NOMO-1 treated with dmso at 0.1 percent for 144 hours (cell line): Measurements from ENCODE around the gene ARL13B.
"Not testable (repeated sequence)": the region's sequence is repeated elsewhere in the genome, so short reads cannot be mapped to it uniquely, and the experiment has no call there.

Source experiments
- DNase-seq: peaks from one replicate; lab custom pipeline; 2025; ENCODE audit not compliant: unreplicated experiment; lab: John Stamatoyannopoulos, UW

ARL13B gene

DNA sequence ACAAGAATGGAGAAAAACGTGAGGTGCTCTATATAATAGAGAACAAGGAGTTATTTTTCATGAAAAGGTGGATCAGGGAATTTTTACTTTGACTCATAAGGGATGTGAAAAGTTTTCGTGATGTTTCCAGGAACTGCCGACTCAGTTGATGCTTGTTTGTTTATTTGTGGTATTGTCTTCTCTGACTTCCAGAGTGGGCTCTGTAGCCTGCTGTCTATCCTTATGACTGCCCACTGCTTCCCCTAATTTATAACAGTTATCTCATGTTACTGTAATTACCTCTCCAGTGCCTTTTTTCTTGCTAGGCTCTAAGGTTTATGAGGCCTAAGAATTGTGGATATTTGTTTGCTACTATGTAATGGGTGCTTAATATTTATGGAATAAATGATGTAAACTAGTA is 12.3 kb downstream of the ARL13B start:
- DNase-seq, result no peak

DNA sequence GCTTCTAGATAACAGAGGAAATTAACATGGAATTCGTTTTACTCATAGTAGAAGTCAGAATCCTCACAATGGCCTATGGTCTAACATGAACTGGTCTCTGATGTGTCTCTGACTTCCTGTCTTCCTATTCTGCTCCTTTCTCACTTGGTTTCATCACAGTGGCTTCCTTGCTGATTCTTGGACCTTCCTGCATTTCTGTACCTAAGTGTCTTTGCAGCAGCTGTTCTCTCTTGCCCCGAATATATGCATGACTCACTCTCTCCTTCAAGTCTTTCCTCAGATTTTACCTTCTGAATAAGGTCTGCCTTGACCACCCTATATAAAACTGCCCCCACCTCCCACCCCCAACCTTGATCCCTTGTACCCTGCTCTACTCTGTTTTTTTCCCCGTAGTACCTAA is 14.1 kb downstream of the ARL13B start:
- DNase-seq, result no peak

DNA sequence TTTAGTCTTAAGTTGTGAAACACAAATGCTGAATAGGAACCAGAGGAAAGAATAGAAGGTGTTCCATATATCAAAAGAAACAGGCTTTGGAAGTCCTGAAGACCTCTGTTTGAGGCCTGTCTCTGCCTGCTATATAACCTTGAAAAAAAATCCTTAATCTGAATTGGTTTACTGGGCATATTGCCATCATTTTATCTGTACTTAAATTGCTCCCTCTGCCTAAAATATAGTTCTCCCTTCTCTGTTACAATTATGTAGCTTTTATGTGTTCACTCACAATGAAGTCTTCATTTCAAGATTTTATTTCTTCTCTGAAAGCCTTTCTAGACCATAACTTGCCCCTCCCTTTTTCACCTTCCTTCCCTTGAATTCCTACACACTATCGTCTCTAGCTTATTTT is 21.2 kb downstream of the ARL13B start:
- DNase-seq, result no peak

DNA sequence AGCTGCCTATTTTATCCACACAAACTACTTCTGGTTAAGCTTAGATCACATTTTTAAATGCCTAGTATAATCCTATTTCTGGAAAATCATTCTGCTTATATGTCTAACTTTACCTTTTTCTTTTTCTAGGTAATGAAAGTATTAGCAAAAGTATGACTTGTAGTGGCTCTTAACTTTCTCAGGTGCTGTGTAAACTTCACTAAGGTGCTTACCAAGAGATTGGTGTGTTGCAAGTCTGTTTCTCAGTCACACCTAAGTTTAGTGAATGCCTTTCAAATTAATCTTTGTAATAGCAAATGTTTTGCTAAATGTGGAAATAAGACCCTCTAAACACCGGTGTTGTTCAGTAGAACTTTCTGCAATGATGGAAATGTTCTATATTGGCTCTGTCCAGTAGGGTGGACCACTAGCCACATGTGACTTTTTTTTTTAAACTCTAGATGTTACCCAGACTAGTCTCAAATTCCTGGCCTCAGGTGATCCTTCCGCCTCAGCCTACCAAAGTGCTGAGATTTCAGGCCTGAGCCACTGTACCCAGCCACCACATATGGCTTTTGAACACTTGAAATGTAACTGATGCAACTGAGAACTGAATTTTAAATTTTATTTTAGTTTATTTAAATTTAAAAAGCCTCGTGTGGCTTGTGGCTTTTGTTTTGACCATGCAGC is 22.0 kb downstream of the ARL13B start:
- no peak for DNase-seq

DNA sequence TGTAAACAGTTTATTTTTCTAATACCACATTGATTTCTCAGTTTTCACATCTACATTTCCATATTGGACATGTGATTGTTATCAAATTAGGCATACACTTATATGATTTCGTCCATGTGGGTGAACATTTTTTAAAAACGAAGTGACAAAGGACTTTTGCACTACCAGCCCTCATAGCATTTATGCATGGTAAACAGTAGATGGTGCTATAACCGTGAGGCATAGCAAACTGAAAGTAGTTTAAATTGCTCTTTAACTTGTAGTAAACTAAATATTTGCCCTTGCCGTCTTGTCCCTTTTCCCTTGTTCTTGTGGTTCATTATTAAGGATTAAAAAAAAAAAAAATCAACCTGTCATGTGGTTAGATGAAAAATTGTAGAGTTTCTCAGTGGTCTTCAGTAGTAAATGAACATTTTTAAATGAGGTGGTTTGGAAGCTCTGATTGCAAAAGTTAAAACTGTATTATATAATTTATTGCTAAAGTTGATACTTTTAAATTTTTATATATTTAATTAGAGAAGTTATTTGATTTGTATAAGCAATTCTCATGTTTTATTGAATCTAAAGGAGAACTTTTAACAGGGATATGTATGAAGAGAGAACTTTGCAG is 24.5 kb downstream of the ARL13B start:
- DNase-seq, result no peak

DNA sequence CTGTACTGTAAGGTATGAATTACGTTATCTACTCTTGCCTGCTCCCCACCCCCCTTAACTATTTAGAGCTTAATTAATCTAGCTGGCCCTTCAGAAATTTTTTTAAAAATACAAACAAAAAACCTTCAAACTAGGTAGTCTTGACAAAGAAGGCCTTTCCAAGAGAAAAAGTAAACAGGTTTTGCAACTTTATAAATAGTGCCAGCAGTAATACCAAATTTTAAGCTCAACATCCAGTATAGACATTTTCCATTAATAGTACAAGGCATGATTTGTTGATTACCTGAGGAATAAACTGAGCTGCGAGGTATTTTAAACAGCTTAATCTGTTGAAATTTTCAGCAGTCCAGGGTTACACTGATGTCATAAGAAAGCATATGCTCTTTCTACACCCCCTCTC is 28.3 kb downstream of the ARL13B start:
- no peak for DNase-seq

DNA sequence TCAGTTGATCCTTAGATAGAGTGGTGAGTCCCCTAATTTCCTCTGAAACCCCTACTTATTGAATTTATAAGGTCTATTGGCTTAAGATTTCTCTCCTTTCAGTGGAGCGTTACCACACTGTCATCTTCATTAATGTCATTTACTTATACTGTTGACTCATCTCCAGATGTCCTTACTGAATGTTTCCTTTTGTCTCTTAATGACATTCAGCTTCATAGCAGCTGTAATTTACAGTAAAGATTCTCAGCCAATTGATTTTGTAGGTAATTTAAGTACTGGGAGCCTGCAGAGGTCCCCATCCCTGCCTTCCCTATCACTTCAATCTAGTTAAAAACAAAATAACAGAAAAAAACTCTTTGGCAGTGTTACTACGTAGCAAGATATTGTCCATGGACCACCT is 29.7 kb downstream of the ARL13B start:
- no peak for DNase-seq

DNA sequence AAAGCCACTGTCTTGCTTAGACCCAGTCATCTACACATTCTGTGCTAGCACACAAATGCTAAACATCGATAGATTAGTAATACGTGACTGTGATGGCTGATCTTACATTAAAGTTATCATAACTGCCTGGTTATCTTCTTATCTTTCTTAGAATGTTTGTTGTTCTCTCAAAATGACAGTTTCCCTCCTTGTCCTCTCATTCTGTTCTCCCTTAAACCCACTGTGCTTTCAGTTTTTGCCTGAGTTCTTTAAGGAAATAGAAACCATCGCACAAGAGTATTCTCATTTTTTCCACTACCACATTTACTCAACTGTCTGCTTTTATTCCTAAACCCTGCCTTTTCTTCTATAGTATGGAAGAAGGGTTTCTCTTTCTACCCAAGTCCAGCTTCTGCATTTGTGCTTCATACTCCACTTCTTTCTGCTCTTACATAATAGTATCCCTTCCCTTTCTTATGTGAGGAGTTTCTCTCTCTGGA is 31.3 kb downstream of the ARL13B start:
- no peak for DNase-seq

DNA sequence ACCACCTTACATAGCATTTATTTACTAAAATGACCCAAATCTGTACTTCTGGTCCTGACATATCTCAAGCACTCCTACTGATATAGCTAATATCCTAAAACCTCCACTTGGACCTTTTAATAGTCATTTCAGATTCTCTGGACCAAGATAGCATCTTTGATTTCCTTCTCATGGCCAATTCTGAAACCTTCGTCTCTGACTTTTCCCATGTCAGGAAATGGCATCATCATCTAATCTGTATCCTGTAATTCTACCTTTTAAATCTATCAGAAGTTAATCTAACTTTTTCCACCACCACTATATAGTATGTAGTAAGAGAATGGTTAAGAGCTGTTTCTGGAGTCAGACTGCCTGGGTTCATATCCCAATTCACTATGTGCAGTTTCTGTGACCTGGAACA is 32.2 kb downstream of the ARL13B start:
- DNase-seq, result no peak

DNA sequence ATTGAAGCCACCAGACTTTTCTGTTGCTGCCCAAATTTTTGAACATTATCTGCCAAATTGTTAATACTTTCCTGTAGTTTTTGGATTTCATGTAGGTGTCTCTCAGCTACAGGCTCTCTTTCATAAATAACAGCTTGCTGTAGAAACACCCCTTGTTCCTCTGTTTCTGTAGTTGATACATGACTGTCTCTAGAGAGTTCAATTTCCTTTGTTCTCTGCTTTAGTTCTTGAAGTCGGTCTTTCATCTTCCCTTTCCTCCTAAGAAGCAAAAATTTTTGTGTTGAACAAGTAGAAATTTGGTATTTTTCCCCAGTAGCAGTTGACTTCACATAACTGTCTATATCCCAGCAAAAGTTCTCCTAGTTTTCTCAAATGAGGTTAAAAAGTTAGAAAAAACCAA is 35.1 kb downstream of the ARL13B start:
- no peak for DNase-seq

DNA sequence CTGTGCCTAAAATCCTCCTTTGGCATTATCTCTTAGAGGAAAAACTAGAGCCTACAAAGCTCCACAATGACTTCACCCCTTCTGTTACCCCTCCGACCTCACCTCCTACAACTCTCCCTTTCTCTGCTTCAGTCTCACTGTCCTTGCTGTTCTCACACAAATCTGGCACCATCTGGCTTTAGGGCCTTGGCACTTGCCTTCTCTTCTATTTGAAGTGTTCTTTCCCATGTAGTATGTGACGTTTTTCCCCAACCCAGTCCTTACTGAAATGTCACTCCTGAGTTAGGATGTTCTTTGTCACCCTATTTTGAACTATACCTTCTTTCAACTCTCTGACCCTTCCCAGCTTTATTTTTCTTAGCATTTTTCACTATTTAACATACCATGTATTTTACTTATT is 39.7 kb downstream of the ARL13B start:
- DNase-seq, result no peak

DNA sequence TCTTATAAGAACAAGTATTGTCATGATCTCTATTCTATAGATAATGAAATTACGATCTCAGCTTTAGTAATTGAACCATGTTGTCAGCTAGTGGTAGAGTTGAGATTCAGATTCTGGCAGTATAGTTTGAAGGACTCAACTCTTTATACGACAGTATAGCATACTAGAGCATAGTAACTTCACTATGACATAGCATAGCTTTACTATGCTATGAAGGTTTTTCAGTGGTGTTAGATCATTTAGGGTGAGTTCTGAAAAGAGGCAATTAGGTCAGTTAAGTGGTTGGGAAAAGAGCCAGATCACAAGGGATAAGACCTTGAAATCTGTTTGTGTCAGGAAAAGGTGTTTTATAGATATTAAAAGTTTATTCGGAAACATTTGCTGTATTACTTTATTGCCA is 40.3 kb downstream of the ARL13B start:
- no peak for DNase-seq

DNA sequence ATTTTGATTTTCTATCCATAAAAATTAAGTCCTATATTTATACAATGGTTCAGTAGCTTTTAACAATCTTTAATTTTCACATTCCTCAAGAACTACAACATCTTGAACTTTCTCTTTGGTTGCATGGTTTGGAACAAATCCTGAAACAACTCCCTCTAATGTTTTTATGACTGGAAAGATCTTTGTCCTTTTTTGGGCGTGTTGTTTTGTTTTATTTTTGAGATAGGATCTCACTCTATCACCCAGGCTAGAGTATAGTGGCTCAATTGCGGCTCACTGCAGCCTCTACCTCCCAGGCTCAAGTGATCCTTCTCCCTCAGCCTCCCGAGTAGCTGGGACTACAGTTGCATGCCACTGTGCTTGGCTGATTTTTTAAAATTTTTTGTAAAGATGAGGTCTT is 44.4 kb downstream of the ARL13B start:
- DNase-seq, result no peak

DNA sequence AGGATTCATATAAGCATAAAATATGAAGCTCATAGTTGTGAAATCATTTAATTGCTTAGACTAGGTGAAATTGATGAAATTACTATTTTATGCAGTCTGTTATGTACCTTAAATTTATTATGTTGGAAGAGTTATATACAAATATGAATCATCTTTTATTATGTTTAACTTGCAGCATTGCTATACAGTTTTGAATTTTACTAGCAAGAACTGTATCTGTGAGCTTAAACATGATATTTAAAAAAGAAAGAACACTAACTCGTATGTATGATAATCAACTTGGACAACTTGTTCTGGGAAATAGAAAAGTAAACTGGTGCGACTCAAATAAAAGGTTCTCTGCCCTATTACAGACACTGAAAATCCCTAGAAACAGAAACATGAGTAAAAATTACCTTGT is 46.7 kb downstream of the ARL13B start:
- DNase-seq, result no peak

DNA sequence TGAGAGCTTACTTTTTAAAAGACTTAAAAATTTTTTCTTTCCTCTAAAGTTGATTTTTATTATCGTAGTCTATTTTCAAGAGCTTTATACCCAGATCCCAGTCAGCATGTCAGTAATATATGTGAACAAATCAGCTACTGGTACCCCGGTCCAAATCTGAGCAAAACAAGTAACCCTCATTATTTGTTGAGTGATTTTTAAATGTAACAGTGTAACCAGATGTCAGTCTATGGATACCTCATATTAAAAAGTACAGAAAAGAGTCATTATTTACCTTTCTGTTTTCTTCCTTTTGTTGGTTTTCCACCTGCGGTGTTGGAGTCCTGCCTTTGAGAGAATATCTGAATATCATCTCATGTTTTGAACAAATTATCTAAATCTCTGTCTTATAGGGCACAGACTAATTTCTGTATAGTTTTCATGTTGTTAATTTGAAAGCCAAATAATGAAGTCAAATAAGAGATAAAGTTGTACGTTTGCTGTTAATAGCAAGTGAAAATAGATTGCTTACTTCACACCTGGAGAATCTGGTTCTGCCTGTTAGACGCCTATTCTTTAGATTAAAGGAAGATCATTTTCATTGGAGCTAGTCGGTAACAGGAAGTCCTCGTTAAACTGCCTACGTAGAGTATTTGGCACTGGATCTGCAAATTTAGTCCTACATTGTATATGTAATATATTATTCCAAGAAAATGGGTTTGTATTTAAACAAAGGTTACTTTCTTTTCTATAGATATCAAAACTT is 48.3 kb downstream of the ARL13B start, which contains the start of gene STX19:
Gene STX19 (minus strand): TSS at position 505 of the 745 bp plus-strand sequence. CDS start 13,328 bp downstream, outside the sequence.
- DNase-seq, result no peak

DNA sequence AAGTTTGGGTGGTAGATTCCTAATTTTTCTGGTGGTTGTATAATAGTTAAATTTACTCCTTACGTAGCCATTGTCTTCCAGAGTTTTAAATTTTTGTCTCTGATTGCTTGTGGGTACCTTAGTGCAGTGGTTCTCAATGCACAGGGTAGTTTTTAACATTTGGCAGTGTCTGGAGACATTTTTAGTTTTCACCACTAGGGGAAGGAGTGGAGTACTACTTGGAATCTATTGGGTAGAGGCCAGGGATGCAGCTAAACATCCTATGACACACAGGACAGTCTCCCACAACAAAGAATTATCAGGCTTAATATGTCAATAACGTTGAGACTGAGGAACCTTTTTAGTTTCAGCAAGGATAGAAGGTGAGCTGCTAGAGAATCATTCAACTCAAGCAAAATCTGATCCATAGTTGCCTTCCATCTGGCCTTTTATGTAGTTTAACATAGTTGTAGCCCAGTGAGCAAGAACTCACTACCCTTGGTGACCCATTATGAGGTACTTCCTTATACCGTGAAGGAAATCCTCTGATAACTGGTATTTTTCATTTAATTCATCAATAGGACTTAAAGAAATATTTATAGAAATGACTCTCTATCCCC is 57.1 kb downstream of the ARL13B start:
- no peak for DNase-seq

DNA sequence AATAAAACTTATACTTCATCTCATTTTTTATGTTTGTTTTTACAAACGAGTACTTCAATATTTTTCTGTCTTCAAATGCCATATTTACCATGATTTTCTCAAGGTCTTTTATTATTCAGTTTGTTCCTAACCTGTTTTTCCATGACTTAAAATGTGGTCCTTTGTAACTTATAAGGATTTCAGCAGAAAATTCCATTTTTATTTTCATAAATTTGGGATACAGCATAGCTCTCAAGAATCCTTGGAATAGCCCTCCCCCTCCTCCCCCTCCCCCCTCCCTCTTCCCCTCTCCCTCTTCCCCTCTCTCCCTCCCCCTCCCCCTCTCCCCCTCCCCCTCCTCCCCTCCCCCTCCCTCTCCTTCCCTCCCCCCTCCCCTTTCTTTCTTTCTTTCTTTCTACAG is 63.3 kb downstream of the ARL13B start:
- DNase-seq, result no peak

DNA sequence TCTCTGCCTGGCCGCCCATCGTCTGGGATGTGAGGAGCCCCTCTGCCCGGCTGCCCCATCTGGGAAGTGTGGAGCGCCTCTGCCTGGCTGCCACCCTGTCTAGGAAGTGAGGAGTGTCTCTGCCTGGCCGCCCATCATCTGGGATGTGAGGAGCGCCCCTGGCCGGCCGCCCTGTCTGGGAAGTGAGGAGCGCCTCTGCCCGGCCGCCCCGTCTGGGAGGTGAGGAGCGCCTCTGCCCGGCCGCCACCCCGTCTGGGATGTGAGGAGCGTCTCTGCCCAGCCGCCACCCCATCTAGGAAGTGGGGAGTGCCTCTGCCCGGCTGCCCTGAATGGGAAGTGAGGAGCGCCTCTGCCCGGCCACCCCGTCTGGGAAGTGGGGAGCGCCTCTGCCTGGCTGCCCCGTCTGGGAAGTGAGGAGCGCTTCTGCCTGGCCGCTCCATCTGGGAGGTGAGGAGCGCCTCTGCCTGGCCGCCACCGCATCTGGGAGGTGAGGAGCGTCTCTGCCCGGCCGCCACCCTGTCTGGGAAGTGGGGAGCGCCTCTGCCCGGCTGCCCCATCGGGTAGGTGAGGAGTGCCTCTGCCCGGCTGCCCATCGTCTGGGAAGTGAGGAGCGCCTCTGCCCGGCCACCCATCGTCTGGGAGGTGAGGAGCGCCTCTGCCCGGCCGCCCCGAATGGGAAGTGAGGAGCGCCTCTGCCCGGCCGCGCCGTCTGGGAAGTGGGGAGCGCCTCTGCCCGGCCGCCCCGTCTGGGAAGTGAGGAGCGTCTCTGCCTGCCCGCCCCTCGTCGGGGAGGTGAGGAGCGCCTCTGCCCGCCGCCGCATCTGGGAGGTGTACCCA is 64.4 kb downstream of the ARL13B start:
- DNase-seq, result not testable (repeated sequence)

DNA sequence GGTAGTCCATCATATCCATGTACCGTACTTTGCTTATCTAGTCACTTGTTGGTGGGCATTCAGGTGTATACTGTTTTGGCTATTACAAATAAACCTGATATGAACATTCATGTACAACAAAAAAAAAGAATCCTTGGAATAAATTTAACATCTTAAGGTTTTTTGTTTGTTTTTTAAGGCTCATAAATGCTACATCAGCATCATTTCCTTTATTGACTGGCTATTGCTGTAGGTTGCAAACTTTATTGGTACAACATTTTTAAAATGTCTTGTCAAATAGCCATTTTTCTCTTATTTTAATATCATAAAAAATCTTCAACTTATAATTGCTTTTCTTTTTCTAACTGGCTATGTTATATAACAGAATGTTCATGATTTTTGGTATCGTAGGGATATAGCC is 66.6 kb downstream of the ARL13B start:
- DNase-seq, result no peak

DNA sequence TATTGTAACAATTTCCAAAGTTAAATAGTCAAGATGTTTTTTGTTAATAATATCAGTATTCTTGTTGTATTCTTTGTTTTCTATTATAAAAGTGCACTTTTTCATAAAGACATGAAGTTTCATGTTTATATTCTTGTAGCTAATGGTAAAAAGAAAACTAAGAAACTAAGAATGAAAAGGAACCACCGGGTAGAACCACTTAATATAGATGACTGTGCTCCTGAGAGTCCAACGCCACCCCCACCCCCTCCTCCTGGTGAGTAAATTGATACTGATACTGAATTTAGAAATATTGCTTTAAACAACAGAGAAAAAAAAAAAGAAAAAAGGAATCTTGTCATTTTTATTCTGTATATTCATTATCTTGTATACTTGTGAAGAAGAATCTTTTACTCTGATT is 69.3 kb downstream of the ARL13B start:
- no peak for DNase-seq

DNA sequence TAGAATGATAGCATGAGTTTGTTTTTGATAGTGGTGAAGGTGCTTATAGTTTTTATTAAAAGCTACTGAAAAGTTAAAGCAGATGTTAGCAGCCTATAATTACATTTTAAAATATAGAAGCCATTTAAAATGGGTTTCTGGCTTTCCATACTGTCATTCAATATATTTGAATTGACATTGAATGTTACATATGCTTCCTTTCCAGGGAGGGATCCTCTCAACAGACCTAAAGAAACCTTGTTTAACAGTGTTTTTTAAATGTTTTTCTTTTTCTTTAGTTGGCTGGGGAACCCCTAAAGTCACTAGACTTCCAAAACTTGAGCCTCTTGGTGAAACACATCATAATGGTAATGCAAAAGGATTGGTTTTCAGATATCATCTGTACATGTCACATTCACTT is 70.6 kb downstream of the ARL13B start:
- no peak for DNase-seq
